GM10266 (cell line): Measurements from ENCODE around the gene LIPE.

Source experiments
- DNase-seq: peaks from one replicate; pipeline ENCODE4 v3.0.0; 2012; ENCODE audit errors: extremely low spot score
- TF ChIP-seq, protein P1 (sequence below): IDR thresholded peaks from 2 replicates; pipeline ENCODE4 v1.5.1; 2012; ENCODE audit warnings: mild to moderate bottlenecking, low read depth; ENCODE audit not compliant: control insufficient read depth, insufficient read depth; ENCODE audit errors: missing control alignments

LIPE gene

DNA sequence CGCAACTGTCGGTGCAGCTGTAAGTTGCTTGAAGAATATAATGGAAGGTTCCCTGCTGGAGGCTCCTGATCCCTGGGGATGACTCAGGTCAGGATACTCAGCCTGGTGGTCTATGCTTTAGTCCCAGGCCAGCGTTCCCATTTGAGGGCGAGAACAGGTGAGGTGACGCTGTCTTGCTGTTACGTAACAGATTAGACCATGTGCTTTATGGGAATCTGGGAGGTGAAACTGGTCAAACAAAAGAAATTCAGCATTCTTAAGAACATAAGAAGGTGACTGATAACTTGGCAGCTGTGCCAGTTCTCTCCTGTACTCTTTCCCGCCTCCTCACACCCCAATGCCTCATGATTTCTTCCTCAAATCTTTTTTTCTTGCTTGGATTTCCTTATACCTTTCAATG is 15.6 kb upstream of the LIPE start, which contains the start of gene CXCL17:
Gene CXCL17, minus strand, starts transcription at position 114 of the 400 bp plus-strand sequence. CDS start 114 bp downstream, outside the sequence.
- no peak for DNase-seq
- TF ChIP-seq, protein P1, sequence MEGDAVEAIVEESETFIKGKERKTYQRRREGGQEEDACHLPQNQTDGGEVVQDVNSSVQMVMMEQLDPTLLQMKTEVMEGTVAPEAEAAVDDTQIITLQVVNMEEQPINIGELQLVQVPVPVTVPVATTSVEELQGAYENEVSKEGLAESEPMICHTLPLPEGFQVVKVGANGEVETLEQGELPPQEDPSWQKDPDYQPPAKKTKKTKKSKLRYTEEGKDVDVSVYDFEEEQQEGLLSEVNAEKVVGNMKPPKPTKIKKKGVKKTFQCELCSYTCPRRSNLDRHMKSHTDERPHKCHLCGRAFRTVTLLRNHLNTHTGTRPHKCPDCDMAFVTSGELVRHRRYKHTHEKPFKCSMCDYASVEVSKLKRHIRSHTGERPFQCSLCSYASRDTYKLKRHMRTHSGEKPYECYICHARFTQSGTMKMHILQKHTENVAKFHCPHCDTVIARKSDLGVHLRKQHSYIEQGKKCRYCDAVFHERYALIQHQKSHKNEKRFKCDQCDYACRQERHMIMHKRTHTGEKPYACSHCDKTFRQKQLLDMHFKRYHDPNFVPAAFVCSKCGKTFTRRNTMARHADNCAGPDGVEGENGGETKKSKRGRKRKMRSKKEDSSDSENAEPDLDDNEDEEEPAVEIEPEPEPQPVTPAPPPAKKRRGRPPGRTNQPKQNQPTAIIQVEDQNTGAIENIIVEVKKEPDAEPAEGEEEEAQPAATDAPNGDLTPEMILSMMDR: no peak

DNA sequence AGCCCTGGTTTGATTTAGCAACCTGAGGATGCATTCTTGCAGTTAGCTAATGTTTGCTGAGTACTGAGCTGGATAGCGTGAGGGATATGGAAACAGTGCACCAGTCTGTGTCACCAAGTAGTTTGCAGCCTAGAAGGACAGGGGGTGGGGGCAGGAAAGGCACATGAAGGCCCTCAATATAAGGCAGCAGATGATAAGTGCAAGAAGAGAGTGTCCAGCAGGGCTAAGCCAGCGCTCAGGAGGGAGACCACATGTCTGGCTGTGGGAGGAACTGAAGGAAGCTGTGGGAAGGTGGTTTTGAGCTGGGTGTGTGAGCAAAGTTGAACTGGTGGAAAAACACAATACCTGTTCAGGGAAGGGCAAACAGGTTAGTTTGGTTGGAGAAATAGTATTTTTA is 13.9 kb upstream of the LIPE start:
- no peak for DNase-seq

DNA sequence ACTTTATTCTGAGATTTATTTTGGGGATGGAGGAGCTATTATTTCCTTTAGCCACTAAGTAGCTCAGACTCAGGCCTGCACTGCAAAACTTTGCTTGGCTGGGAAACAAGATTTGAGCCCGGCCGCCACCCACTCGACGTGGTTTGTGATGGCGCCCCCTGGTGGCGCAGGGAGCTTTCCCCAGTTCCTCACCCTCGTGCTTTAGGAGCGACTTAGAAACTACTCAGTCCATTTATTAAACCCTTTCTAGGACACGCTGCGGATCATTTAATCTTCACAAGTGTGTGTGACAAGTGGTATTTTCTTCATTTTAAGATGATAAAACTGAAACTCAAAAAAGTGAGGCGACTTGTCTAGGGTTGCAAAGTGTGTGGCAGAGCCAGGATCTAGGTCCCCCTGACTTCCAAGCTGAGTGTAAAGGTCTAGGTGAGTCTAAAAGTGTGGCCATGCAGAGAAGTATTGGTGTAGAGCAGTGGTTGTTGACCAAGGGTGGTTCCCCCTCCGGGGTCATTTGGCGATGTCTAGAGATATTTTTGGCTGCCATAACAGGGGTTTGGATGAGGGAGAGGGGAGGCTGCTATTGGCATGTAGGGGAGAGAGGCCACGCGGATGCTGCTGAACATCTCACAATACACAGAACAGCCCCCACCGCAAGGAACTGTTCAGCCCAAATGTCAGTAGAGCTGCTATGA is 13.3 kb upstream of the LIPE start:
- TF ChIP-seq, protein P1: peak; percentile 86
- peak; percentile 55 for DNase-seq

More for the DNA sequence above, 13.9 kb upstream of the LIPE start:
- TF ChIP-seq, protein P1: no peak

DNA sequence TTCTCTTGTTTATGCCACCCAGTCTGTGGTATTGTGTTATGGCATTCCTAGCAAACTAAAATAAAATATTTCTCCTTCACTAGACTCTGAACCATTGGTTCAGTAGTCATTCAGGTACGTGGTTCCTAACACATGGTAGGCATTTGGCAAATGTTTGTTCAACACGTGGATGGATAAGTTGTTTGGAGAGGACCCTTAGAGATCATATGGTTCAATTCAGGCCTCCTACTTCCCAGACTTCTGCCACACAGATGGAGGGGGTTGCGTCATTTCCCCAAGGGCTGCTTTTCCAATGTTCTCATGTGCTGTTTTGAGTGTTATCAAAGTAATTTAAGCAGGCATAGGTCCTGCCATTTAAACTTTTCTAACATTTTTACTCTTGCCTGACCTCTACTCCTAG is 8.8 kb upstream of the LIPE start:
- no peak for DNase-seq
- TF ChIP-seq, protein P1: no peak

DNA sequence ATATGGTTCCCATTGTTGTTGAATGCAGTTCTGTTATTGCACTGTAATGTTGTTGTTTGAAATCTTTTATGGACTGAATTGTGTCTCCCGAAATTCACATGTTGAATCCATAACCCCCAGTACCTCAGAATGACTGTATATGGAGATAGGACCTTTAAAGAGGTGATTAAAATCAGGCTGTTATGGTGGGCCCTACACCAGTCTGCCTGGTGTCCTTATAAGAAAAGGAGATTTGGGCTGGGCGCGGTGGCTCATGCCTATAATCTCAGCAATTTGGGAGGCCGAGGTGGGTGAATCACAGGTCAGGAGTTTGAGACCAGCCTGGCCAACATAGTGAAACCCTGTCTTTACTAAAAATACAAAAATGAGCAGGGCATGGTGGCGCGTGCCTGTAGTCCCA is 8.1 kb upstream of the LIPE start:
- TF ChIP-seq, protein P1: no peak
- DNase-seq: no peak

DNA sequence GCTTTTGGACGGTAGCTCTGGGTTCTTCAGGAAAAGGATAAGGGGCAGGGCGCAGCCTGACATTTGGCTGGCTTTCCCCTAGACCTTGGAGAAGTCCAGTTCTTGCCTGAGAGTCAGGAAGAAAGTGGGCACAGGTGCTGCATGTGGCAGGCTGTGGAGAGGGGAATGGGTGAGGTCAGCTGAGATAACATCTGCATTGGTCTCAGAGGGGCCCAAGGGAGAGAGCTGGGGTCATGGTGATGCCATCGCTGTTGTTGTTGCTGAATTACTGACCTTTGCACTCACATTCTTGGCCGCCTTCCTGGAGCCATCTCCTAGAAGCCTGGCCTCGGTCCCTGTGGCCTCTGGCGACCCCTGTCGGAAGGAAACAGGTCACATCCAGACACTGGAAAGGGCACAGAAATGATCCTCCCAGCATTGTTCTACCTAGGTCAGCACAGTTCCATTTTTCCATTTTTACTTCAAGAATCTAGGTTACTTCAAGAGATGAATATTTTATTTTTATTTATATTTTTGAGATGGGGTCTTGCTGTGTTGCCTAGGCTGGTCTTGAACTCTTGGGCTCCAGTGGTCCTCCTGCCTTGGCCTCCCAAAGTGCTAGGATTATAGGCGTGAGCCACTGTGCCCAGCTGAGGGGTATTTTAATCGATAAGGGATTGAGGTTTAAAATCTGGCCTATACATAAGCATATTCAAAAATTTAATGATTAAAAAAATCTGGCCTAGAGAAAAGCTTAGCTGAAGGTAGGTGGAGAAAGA is 6.5 kb upstream of the LIPE start:
- DNase-seq: no peak
- TF ChIP-seq, protein P1: peak; percentile 85

DNA sequence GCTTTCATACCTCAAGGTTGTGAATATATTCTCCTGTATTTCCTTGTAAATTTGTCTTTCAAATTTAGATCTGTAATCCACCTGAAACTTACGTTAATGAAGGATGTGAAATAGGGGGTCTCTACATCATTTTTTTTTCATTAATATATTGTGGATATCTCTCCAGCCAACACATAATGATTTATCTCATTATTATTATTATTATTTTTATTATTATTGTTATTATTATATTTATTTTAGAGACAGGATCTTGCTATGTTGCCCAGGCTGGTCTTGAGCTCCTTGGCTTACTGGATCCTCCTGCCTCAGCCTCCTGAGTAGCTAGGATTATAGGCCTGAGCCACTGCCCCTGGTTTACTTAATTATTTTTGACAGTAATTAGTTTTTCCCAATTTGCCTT is 4.3 kb upstream of the LIPE start:
- no peak for DNase-seq
- TF ChIP-seq, protein P1: no peak
